GM23338 (cell line): Measurements from ENCODE around the gene MPIG6B.

Experiments
- EZH2 ChIP-seq: fragments of 200-600 bp; sonication (generic); IDR thresholded peaks from one replicate; pipeline ENCODE4 v1.8.0; 2017; ENCODE audit warnings: antibody characterized with exemption, mild to moderate bottlenecking, low read depth; ENCODE audit not compliant: unreplicated experiment
- TF ChIP-seq, protein P1 (sequence below), 2 experiments: fragments of 200-600 bp in 1 of 2; sonication (generic) in 1 of 2; conservative IDR thresholded peaks; 2 replicates each; pipeline versions ENCODE4 v1.5.1 to v1.6.1; 2016 to 2017; ENCODE audit warnings: antibody characterized with exemption in 2 of 2, low read depth in 2 of 2, mild to moderate bottlenecking in 2 of 2, moderate library complexity in 1 of 2

DNA sequence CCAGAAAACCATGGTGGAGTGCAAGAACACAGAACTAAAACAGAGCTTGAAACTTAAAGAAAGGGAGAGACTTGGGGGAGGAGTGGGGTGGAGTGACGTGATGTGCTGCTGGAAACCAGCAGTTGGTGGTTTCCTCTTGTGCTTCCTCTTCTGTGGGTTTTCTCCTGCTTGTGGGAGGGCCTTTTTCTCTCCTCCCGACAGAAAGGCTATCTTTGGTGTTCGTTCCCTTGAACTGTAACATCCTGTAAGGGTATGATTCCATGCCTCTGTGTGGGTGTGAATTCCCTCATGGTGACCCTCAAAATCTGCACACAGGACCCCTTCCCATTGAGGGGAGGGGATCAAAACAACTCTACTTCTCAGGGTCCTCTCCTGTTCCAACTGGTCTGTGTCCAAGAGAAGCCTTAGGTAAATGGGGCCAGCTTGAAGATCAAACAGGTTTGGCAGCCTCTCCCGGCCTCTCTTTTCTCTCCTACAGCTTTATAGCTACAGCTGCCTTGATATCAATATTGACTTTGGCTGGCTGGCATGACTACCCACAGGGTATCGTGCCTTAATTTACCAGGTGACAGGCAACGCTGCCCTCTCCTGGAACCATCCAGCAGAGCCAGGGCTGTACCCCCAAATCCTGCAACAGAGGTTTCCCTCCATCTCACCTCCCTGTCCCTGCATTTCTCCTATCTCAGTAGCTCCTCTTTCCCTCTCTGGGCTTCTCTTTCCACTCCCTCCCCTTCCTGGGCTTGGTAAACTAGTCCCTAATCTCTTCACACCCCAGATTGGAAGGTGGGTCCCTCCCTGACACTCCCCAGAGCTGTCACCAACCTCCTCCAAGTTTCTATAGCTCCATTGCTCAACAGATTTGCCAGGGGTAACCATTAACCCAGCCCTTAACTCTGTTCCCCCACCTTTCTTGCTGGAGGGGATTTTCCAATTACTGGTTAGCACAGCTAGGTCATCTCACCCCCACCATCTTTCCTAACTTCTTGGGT, 15.1 kb downstream of the MPIG6B start:
- TF ChIP-seq, protein P1, sequence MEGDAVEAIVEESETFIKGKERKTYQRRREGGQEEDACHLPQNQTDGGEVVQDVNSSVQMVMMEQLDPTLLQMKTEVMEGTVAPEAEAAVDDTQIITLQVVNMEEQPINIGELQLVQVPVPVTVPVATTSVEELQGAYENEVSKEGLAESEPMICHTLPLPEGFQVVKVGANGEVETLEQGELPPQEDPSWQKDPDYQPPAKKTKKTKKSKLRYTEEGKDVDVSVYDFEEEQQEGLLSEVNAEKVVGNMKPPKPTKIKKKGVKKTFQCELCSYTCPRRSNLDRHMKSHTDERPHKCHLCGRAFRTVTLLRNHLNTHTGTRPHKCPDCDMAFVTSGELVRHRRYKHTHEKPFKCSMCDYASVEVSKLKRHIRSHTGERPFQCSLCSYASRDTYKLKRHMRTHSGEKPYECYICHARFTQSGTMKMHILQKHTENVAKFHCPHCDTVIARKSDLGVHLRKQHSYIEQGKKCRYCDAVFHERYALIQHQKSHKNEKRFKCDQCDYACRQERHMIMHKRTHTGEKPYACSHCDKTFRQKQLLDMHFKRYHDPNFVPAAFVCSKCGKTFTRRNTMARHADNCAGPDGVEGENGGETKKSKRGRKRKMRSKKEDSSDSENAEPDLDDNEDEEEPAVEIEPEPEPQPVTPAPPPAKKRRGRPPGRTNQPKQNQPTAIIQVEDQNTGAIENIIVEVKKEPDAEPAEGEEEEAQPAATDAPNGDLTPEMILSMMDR (conservative IDR thresholded peaks at IDR 0.05; ENCODE audit: low read depth in 2 of 2) = peak; percentile 48 to 65
- no peak for TF ChIP-seq EZH2
